ENCODE measurements around the gene C1QL4.
A peak's percentile ranks its signal among the peaks of the same experiment; 100 is the strongest.
"Not testable (repeated sequence)": the region's sequence is repeated elsewhere in the genome, so short reads cannot be mapped to it uniquely, and the experiment has no call there.

The C1QL4 gene

GRCh38 chr12:49336645-49337584, at the start of gene C1QL4:
C1QL4 (minus strand) TSS chr12:49337188; CDS start chr12:49336477, 711 bp downstream.
- Mint-ChIP-seq H3K36me3 (peaks cover 2% of the 10 kb centered on the region), H3K27ac (no peak within 1 kb of the TSS), H3K9me3 (no peaks in the 10 kb centered on the region), H3K4me3 (peak within 1 kb of the TSS; percentile 64), H3K4me1 (peaks cover 27% of the 10 kb centered on the region), H3K27me3 (peaks cover 47% of the 10 kb centered on the region)

- not testable (repeated sequence) for H3K36me3 Mint-ChIP-seq, H3K4me1 Mint-ChIP-seq, H3K9me3 Mint-ChIP-seq, H3K27ac Mint-ChIP-seq, H3K27me3 Mint-ChIP-seq, H3K4me3 Mint-ChIP-seq
These were observed 43.2 kb upstream of the C1QL4 start for GRCh38 chr12:49380184-49380583.

GRCh38 chr12:49377386-49377785, 40.4 kb upstream of the C1QL4 start:
- Mint-ChIP-seq H3K4me1 (no peaks in the 10 kb centered on the region), H3K27me3 (no peaks in the 10 kb centered on the region), H3K36me3 (no peaks in the 10 kb centered on the region), H3K4me3 (no peak overlapping the region), H3K9me3 (no peaks in the 10 kb centered on the region), H3K27ac (no peak overlapping the region)

GRCh38 chr12:49375406-49375805, 38.4 kb upstream of the C1QL4 start:
- H3K4me1 Mint-ChIP-seq, result peaks cover 3% of the 10 kb centered on the region
- no peaks in the 10 kb centered on the region for H3K9me3 Mint-ChIP-seq
- H3K27ac Mint-ChIP-seq, result no peak overlapping the region
- H3K4me3 Mint-ChIP-seq, result no peak overlapping the region
- no peaks in the 10 kb centered on the region for H3K27me3 Mint-ChIP-seq
- H3K36me3 Mint-ChIP-seq, result no peaks in the 10 kb centered on the region

GRCh38 chr12:49370539-49370938, 33.6 kb upstream of the C1QL4 start:
- Mint-ChIP-seq H3K36me3 (no peaks in the 10 kb centered on the region), H3K27ac (peak overlapping the region; percentile 43), H3K4me1 (peaks cover 25% of the 10 kb centered on the region), H3K9me3 (no peaks in the 10 kb centered on the region), H3K4me3 (no peak overlapping the region), H3K27me3 (no peaks in the 10 kb centered on the region)

- Mint-ChIP-seq H3K27me3 (no peaks in the 10 kb centered on the region), H3K4me3 (no peak overlapping the region), H3K36me3 (no peaks in the 10 kb centered on the region), H3K4me1 (peaks cover 25% of the 10 kb centered on the region), H3K9me3 (no peaks in the 10 kb centered on the region), H3K27ac (no peak overlapping the region)
These were observed 32.6 kb upstream of the C1QL4 start for GRCh38 chr12:49369411-49370145.

GRCh38 chr12:49368240-49368600, 31.2 kb upstream of the C1QL4 start:
- H3K36me3 Mint-ChIP-seq, result no peaks in the 10 kb centered on the region
- H3K4me3 Mint-ChIP-seq, result peak overlapping the region; percentile 89
- H3K4me1 Mint-ChIP-seq, result peaks cover 25% of the 10 kb centered on the region
- H3K27me3 Mint-ChIP-seq, result no peaks in the 10 kb centered on the region
- no peaks in the 10 kb centered on the region for H3K9me3 Mint-ChIP-seq
- H3K27ac Mint-ChIP-seq, result no peak overlapping the region

GRCh38 chr12:49367381-49368239, 30.6 kb upstream of the C1QL4 start, which contains the start of gene SPATS2:
SPATS2 (plus strand) TSS chr12:49367462; CDS start chr12:49461013, 93,551 bp downstream.
- Mint-ChIP-seq H3K36me3 (no peaks in the 10 kb centered on the region), H3K27me3 (no peaks in the 10 kb centered on the region), H3K4me3 (peak within 1 kb of the TSS; percentile 89), H3K9me3 (no peaks in the 10 kb centered on the region), H3K27ac (peak within 1 kb of the TSS; percentile 96), H3K4me1 (peaks cover 25% of the 10 kb centered on the region)

GRCh38 chr12:49366652-49367380, 29.8 kb upstream of the C1QL4 start:
- Mint-ChIP-seq H3K27ac (peak overlapping the region; percentile 96), H3K4me3 (peak overlapping the region; percentile 89), H3K36me3 (no peaks in the 10 kb centered on the region), H3K4me1 (peaks cover 25% of the 10 kb centered on the region), H3K9me3 (no peaks in the 10 kb centered on the region), H3K27me3 (no peaks in the 10 kb centered on the region)

- Mint-ChIP-seq H3K36me3 (no peaks in the 10 kb centered on the region), H3K9me3 (no peaks in the 10 kb centered on the region), H3K27me3 (no peaks in the 10 kb centered on the region), H3K4me1 (peaks cover 23% of the 10 kb centered on the region), H3K4me3 (peak overlapping the region; percentile 89), H3K27ac (peak overlapping the region; percentile 96)
These were observed 29.2 kb upstream of the C1QL4 start for GRCh38 chr12:49366096-49366651.

GRCh38 chr12:49365542-49365941, 28.6 kb upstream of the C1QL4 start:
- peaks cover 21% of the 10 kb centered on the region for H3K4me1 Mint-ChIP-seq
- H3K4me3 Mint-ChIP-seq, result peak overlapping the region; percentile 30
- H3K36me3 Mint-ChIP-seq, result no peaks in the 10 kb centered on the region
- no peak overlapping the region for H3K27ac Mint-ChIP-seq
- H3K27me3 Mint-ChIP-seq, result peaks cover 2% of the 10 kb centered on the region
- H3K9me3 Mint-ChIP-seq, result no peaks in the 10 kb centered on the region

- Mint-ChIP-seq H3K9me3 (no peaks in the 10 kb centered on the region), H3K27ac (no peak overlapping the region), H3K36me3 (no peaks in the 10 kb centered on the region), H3K27me3 (peaks cover 2% of the 10 kb centered on the region), H3K4me3 (no peak overlapping the region), H3K4me1 (peaks cover 21% of the 10 kb centered on the region)
These were observed 28.0 kb upstream of the C1QL4 start for GRCh38 chr12:49364989-49365388.

- H3K27ac Mint-ChIP-seq, result no peak overlapping the region
- H3K4me3 Mint-ChIP-seq, result no peak overlapping the region
- H3K27me3 Mint-ChIP-seq, result peaks cover 7% of the 10 kb centered on the region
- H3K9me3 Mint-ChIP-seq, result no peaks in the 10 kb centered on the region
- H3K36me3 Mint-ChIP-seq, result no peaks in the 10 kb centered on the region
- H3K4me1 Mint-ChIP-seq, result peaks cover 10% of the 10 kb centered on the region
These were observed 25.1 kb upstream of the C1QL4 start for GRCh38 chr12:49362077-49362476.

GRCh38 chr12:49359671-49360070, 22.7 kb upstream of the C1QL4 start:
- H3K9me3 Mint-ChIP-seq, result no peaks in the 10 kb centered on the region
- H3K4me1 Mint-ChIP-seq, result peaks cover 10% of the 10 kb centered on the region
- no peak overlapping the region for H3K4me3 Mint-ChIP-seq
- H3K27me3 Mint-ChIP-seq, result peaks cover 8% of the 10 kb centered on the region
- no peaks in the 10 kb centered on the region for H3K36me3 Mint-ChIP-seq
- H3K27ac Mint-ChIP-seq, result no peak overlapping the region
